MCF 10A (cell line): Measurements from ENCODE around the gene PAK6. TPM values are rescaled to one million over a fixed set of nuclear protein-coding genes. Genes with fewer than 3 reads are reported as not detected.
A peak's percentile ranks its signal among the peaks of the same experiment; 100 is the strongest.

ENCODE experiments used
- BruUV-seq: library from RNA; stranded (reverse); fragments of 400-500 nt; replicated peaks from 2 replicates; lab custom pipeline; 2021; lab: Mats Ljungman, UMichigan
- CTCF ChIA-PET: fragments of 300-600 bp; sonication (Branson Sonifier 250); formaldehyde crosslinking; extraction: SDS; loops from one replicate; lab custom pipeline; 2021; ENCODE audit warnings: antibody characterized with exemption, inconsistent platforms; lab: Yijun Ruan, JAX
- POLR2A ChIA-PET: fragments of 300-600, 350-650 bp; sonication (Branson Sonifier 250); formaldehyde crosslinking; extraction: SDS; loops from one replicate; lab custom pipeline; 2020; ENCODE audit warnings: antibody characterized with exemption, inconsistent platforms; lab: Yijun Ruan, JAX
- DNase-seq: peaks from one replicate; pipeline ENCODE4 v3.0.0-alpha.2; 2018; ENCODE audit not compliant: unreplicated experiment
- H3K27ac Mint-ChIP-seq: one replicate; pipeline ENCODE4 v1.8.0; 2022; ENCODE audit warnings: mild to moderate bottlenecking, low read depth, mixed read lengths; ENCODE audit not compliant: unreplicated experiment
- H3K27me3 Mint-ChIP-seq: one replicate; pipeline ENCODE4 v1.8.0; 2022; ENCODE audit warnings: mixed read lengths; ENCODE audit not compliant: insufficient read depth, unreplicated experiment
- H3K36me3 Mint-ChIP-seq: one replicate; pipeline ENCODE4 v1.8.0; 2022; ENCODE audit warnings: mild to moderate bottlenecking, moderate library complexity, mixed read lengths; ENCODE audit not compliant: insufficient read depth, unreplicated experiment
- H3K4me1 Mint-ChIP-seq: one replicate; pipeline ENCODE4 v1.8.0; 2022; ENCODE audit warnings: mixed read lengths; ENCODE audit not compliant: insufficient read depth, unreplicated experiment
- H3K4me3 Mint-ChIP-seq: one replicate; pipeline ENCODE4 v1.8.0; 2022; ENCODE audit warnings: mild to moderate bottlenecking, moderate library complexity, mixed read lengths; ENCODE audit not compliant: unreplicated experiment
- H3K9me3 Mint-ChIP-seq: one replicate; pipeline ENCODE4 v1.8.0; 2022; ENCODE audit warnings: mixed read lengths; ENCODE audit not compliant: unreplicated experiment
- intact Hi-C: fragments of 100-400 bp; cut with micrococcal nuclease; formaldehyde crosslinking; loops from 2 replicates; pipeline ENCODE4 v1.14.1; 2022
- total RNA-seq: library from RNA; stranded (reverse); gene quantifications from 2 replicates; pipeline ENCODE4 v1.2.3, GENCODE V29; 2022
- TF ChIP-seq, protein P1 (sequence below): fragments of 200-600 bp; IDR thresholded peaks from one replicate; pipeline ENCODE4 v1.8.0; 2022; ENCODE audit warnings: antibody characterized with exemption, mild to moderate bottlenecking; ENCODE audit not compliant: unreplicated experiment

The PAK6 gene
- total RNA-seq, 1 experiment from 2014 or later, result 9.3 TPM

- CTCF ChIA-PET, result interaction anchor here (0.5 to 14.7 kb wide), 65 partner anchors 8 to 844 kb away, joined by 3 to 657 read pairs (median 5); partner anchors contain the start of genes ANKRD63, CCDC9B, IVD and PAK6
- H3K9me3 Mint-ChIP-seq, result no peaks in the 10 kb centered on the region
- BruUV-seq, result no TSS peak
- intact Hi-C loops, result loop anchor here (1.0 to 10.0 kb wide), 5 partner anchors 34 to 490 kb away; partner anchors contain the start of genes BMF and FSIP1
- H3K27ac Mint-ChIP-seq, result no peak overlapping the region
- POLR2A ChIA-PET, result interaction anchor here (0.7 to 1.5 kb wide), 7 partner anchors 35 to 229 kb away, joined by 3 to 17 read pairs (median 4); partner anchors contain the start of gene PAK6
- H3K27me3 Mint-ChIP-seq, result no peaks in the 10 kb centered on the region
- no peaks in the 10 kb centered on the region for H3K4me1 Mint-ChIP-seq
- TF ChIP-seq, protein P1, sequence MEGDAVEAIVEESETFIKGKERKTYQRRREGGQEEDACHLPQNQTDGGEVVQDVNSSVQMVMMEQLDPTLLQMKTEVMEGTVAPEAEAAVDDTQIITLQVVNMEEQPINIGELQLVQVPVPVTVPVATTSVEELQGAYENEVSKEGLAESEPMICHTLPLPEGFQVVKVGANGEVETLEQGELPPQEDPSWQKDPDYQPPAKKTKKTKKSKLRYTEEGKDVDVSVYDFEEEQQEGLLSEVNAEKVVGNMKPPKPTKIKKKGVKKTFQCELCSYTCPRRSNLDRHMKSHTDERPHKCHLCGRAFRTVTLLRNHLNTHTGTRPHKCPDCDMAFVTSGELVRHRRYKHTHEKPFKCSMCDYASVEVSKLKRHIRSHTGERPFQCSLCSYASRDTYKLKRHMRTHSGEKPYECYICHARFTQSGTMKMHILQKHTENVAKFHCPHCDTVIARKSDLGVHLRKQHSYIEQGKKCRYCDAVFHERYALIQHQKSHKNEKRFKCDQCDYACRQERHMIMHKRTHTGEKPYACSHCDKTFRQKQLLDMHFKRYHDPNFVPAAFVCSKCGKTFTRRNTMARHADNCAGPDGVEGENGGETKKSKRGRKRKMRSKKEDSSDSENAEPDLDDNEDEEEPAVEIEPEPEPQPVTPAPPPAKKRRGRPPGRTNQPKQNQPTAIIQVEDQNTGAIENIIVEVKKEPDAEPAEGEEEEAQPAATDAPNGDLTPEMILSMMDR, result peak; percentile 100
- DNase-seq, result peak; percentile 80
- peaks cover 17% of the 10 kb centered on the region for H3K36me3 Mint-ChIP-seq
- no peak overlapping the region for H3K4me3 Mint-ChIP-seq
Measured at GRCh38 chr15:40274350-40275274, 35.7 kb downstream of the PAK6 start.

DNA sequence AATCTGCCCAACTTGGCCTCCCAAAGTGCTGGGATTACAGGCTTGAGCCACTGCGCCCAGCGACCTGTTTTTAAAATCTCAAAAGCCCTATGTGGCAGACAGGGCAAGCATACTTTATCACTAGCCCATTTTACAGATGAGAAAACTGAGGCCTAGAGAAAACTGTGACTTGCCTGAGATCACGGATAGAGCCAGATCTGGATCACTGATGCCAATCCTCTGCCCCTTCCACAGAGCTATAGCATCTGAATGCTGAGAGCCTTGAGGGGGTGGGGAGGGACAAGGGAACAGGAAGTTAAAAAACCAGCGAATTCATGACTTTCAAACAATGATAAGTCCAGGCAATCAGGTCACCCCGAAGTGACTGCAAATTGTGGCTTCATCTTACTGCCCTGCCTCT, 36.7 kb downstream of the PAK6 start:
- Mint-ChIP-seq H3K4me3 (no peak overlapping the region), H3K9me3 (no peaks in the 10 kb centered on the region), H3K36me3 (peaks cover 17% of the 10 kb centered on the region), H3K27ac (no peak overlapping the region), H3K4me1 (no peaks in the 10 kb centered on the region), H3K27me3 (no peaks in the 10 kb centered on the region)
- ChIA-PET POLR2A (interaction anchor here (1.2 to 1.3 kb wide), 2 partner anchors 35 to 62 kb away, joined by 3 read pairs; no protein-coding TSS in a partner anchor), CTCF (interaction anchor here (0.6 to 14.7 kb wide), 17 partner anchors 14 to 372 kb away, joined by 3 to 657 read pairs (median 36); partner anchors contain the start of genes CCDC9B, DISP2, PAK6 and PLCB2)
- DNase-seq, result no peak
- TF ChIP-seq, protein P1, result no peak
- intact Hi-C loops, result loop anchor here (10.0 kb wide), 2 partner anchors 171 to 491 kb away; partner anchors contain the start of genes BMF and FSIP1
- BruUV-seq, result no TSS peak

- CTCF ChIA-PET, result interaction anchor here (0.6 to 14.7 kb wide), 12 partner anchors 13 to 372 kb away, joined by 3 to 657 read pairs (median 88); partner anchors contain the start of genes CCDC9B, DISP2, PAK6 and PLCB2
- Mint-ChIP-seq H3K4me3 (no peak overlapping the region), H3K27me3 (no peaks in the 10 kb centered on the region), H3K4me1 (no peaks in the 10 kb centered on the region), H3K36me3 (peaks cover 17% of the 10 kb centered on the region), H3K27ac (no peak overlapping the region), H3K9me3 (no peaks in the 10 kb centered on the region)
- TF ChIP-seq, protein P1, result no peak
- DNase-seq, result no peak
- intact Hi-C loops, result loop anchor here (10.0 kb wide), 2 partner anchors 171 to 491 kb away; partner anchors contain the start of genes BMF and FSIP1
- POLR2A ChIA-PET, result interaction anchor here (1.2 kb wide), 1 partner anchor 35 kb away, joined by 3 read pairs; no protein-coding TSS in a partner anchor
- BruUV-seq, result no TSS peak
Measured at GRCh38 chr15:40275954-40276353, 37.1 kb downstream of the PAK6 start.
